GM19324 (cell line): Measurements from ENCODE around the gene OCLN.
"Not testable (repeated sequence)": the region's sequence is repeated elsewhere in the genome, so short reads cannot be mapped to it uniquely, and the experiment has no call there.

Experiments used
- ATAC-seq: cut with Tn5 transposase; IDR thresholded peaks from one replicate; pipeline ENCODE4 v1.9.1; 2021; ENCODE audit warnings: mild to moderate bottlenecking, moderate library complexity; ENCODE audit not compliant: unreplicated experiment, low FRiP score

Gene OCLN

DNA sequence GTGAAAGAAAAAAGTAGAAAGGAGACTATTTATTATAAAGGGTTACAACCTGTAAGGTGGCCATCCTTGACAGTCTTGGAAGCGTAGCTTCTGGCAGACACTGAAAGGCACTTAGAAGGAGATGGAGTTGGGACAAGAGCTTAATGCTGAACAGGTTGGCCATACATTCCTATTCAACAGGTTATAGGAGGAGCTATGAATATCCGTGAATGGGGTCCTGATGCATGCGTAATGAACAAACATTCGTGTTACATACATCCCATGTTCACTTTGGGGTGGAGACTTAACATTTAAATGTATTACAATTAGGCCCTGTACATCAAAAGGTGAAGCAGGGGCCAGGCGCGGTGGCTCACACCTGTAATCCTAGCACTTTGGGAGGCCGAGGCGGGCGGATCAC is 34.1 kb downstream of the OCLN start:
- no peak for ATAC-seq

DNA sequence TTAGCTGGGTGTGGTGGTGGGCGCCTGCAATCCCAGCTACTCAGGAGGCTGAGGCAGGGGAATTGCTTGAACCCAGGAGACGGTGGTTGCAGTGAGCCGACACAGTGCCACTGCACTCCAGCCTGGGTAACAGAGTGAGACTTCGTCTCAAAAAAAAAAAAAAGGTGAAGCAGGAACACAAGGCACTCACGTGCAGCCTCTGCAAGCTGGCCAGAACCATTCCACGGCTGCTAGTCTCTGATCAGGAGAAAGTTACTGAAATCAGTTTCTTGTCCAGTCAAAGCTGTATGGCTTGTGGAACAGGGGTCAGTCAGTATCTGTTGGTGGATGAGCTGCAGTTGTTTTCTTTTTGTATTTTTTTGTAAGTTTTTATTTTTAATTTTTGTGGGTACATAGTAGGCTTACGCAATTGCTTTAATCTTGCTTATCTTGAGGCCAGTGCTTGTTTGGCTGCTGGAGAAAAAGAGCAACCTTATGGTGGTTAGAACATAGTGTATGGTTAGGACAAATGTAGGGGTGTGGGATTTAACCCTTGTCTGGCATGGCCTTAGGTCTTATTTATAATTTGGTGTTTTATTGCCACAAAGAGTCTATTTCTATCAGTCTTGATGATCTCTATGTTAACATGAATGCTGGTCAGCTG is 34.7 kb downstream of the OCLN start:
- no peak for ATAC-seq

DNA sequence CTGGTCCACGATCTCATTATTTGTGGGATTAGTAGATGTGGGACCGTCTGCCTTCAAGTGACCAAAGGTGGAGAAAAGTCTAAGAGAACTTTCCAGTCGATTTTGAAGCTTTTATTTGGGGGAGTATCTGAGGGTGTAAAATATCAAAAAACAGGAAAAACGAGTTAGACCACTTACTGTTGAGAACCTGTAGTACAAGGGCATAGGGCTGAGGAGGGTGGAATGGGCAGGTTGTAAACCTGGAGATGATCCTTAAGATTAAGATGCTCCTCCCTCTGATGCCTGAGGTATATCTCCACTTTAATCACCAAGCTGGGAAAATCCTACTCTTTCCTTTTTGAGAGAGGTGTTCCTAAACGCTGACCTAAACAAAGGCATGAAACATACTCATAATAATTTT is 35.4 kb downstream of the OCLN start:
- ATAC-seq: no peak

DNA sequence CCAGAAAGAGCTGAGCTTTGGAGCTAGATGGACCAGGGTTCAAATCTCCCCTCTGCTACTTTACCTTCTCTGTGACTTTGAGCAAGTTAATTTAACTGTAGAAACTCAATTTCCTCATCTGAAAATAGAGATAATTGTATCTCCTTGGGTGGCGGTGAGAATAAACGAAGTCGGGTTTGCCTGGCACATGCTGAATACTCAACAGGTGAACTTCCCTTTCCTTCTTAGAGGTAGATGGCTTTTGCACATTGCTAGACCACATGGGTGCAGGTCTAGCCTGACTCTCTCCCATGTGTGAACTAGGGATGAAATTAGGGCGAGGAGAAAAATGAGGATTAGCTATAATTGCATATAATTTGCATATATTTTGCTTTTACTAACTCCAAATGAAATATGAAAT is 36.0 kb downstream of the OCLN start:
- ATAC-seq: no peak

DNA sequence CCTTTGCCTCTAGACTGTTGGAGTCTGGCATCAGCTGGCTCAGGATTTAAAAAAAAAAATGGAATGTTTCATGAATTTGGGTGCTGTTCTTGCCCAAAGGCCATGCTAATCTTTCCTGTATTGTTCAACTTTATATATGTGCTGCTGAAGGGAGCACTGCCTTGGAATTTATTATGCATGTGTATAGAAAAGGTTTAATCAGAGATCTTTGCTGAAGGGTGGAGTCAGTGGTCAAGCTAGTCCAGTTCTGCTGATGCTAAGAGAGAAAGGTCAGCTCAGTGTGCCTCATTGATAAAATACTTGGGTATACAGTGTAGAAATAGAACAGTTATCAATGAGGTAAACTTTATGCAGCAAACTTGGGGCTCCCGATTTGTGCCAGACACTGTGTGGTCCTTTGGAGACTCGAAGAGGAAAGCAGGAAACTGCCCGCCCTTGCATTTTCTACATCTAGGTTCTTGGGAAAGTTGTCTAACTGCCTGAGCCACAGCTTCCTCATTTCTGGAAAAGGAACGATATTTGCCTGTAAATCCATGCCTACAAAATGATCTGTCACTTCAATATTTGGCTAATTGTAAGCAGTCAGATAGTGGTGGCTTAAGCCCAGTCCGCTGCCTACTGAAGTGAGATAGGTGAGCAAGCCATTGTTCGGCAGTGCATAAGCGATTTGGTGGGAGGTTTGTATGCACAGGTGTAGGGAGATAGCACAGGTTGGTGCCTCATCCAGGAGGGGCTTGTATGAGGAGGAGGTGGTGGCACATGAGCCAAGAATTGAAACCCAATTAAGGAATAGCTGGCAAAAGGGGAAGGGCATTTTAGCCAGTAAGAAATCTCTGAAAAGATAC is 38.2 kb downstream of the OCLN start:
- ATAC-seq: no peak

- ATAC-seq: no peak
These were observed 38.8 kb downstream of the OCLN start for GRCh38 chr5:69531406-69531801.

- ATAC-seq: not testable (repeated sequence)
These were observed 45.3 kb downstream of the OCLN start for GRCh38 chr5:69537911-69538310.

GRCh38 chr5:69538735-69539134 is 46.1 kb downstream of the OCLN start:
- ATAC-seq: not testable (repeated sequence)

GRCh38 chr5:69541347-69541746 is 48.8 kb downstream of the OCLN start:
- ATAC-seq: not testable (repeated sequence)

DNA sequence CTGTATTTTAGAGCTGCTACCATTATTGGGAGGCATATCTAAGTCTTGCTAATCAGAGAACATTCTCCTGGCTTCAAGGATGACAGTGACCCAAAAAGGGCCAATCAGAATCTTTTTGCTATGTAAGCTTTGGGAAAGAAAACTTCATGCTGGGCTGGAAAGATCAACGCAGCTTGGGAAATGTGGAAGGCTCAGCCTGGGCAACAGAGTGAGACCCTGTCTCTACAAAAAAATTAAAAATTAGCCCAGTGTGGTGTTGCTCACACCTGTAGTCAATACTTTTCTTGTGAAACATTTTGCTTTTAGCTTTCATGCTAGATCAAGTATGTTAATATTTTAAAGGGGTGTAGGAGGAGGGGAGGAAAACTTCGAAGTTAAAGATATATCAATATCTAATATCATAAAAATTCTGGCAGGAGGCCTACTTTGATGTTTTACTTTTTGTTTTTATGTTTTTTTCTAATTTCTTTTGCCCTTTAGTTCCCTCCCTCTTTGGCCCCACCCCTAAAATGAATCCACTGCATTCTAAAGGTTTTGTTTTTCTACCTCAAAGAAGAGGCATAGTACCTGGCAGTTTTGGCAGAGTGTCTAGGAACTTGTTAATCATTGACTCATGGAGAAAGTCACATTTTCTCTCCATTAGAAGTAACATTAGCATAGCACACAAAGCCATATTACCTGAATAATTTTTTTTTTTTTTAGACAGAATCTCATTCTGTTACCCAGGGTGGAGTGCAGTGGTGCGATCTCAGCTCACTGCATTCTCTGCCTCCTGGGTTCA is 50.4 kb downstream of the OCLN start:
- not testable (repeated sequence) for ATAC-seq

- not testable (repeated sequence) for ATAC-seq
These were observed 52.0 kb downstream of the OCLN start for GRCh38 chr5:69544602-69545001.

GRCh38 chr5:69559908-69560330 is 67.3 kb downstream of the OCLN start, which contains the start of gene GTF2H2C:
Gene GTF2H2C, plus strand, starts transcription at chr5:69560191. Its CDS starts 4,942 bp downstream, at chr5:69565133.
- peak; percentile 97 for ATAC-seq

- not testable (repeated sequence) for ATAC-seq
These were observed 68.2 kb downstream of the OCLN start for GRCh38 chr5:69560587-69561431.

- not testable (repeated sequence) for ATAC-seq
These were observed 73.6 kb downstream of the OCLN start for GRCh38 chr5:69566172-69566571.

DNA sequence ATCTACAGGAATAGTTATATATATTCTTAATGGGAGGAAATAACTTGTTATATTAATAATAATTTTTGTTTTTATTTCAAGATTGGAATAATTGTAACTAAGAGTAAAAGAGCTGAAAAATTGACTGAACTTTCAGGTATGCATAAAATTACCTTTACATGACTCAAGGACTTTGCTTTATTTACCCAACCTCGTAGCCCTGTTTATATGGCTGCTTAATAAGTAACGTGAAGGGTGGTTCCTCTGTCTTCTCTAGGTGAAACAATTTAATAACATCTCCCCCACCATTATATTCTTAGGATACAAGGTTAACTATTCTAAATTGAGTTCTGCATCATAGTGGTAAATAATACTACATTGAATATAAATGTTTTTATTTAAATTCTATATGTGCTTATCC is 75.5 kb downstream of the OCLN start:
- not testable (repeated sequence) for ATAC-seq

GRCh38 chr5:69583356-69583755 is 90.8 kb downstream of the OCLN start:
- ATAC-seq: not testable (repeated sequence)

GRCh38 chr5:69596114-69596840 is 103.7 kb downstream of the OCLN start:
- not testable (repeated sequence) for ATAC-seq

DNA sequence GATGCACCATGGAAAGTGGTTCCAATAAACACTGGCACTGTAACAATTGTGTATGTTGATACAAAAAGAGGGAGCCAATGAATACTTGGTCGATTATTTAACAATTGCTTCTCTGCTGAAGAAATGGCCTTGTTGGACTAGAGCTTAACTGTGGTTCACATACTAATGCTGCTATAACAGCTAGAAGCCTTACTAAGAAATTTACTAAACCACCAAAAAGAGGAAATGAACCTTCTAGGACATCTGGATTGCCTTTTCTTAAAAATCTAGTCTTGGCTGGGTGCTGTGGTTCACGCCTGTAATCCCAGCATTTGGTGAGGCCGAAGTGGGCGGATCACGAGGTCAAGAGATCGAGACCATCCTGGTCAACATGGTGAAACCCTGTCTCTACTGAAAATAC is 109.4 kb downstream of the OCLN start:
- ATAC-seq: peak; percentile 43

DNA sequence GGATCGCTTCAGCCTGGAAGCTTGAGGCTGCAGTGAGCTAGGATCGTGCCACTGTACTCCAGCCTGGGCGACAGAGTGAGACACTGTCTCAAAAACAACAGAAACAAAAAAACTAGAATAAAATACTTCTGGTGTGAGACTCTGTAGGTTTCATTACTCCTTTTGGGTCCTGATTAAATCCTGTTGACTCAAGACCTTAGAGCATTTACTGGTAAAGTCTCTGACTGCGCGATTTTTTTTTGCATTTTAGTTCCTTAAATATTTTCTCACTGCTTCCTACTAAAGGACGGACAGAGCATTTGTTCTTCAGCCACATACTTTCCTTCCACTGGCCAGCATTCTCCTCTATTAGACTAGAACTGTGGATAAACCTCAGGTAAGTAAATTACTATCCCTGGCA is 114.2 kb downstream of the OCLN start:
- ATAC-seq: not testable (repeated sequence)
